ENCODE results near the gene CHST10.
A peak's percentile ranks its signal among the peaks of the same experiment; 100 is the strongest.
"Not testable (repeated sequence)": the region's sequence is repeated elsewhere in the genome, so short reads cannot be mapped to it uniquely, and the experiment has no call there.

Gene CHST10

DNA sequence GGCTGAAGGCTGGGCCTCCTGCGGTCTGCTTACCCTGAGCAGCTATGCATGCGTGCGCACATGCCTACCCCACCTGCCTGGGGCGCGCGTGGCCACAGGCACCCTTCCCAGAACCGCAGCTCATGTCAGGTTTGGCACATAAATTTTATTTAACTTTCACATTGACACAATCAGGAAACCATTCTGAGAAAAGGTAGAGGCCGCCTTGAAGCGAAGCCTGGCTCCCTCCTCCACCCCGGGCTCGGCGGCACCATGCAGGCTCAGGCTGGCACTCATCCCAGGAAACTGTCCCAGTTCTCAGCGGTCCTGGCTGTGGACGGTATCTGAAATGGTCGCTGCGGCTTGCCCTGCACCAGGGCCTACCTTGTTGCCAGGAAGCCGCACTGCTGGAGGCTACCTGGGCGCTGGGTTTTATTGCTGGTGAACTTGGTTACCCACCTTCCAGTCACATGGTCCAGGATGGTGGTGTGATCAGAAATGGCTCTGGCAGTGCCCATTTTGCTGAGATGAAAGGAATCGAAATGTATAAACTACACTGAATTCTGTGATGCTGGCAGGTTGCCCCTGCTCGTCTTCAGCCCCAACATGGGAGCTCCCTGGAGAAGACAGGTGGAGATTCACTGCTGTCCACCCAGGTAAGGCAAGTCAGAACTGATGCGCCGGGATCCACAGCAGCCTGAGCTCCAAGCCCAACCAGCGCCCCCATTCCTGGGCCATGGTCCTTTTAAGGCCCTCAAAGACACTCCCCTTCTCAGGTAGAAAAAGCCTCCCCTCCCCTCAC, 25.5 kb downstream of the CHST10 start:
- no peak for DNase-seq

DNA sequence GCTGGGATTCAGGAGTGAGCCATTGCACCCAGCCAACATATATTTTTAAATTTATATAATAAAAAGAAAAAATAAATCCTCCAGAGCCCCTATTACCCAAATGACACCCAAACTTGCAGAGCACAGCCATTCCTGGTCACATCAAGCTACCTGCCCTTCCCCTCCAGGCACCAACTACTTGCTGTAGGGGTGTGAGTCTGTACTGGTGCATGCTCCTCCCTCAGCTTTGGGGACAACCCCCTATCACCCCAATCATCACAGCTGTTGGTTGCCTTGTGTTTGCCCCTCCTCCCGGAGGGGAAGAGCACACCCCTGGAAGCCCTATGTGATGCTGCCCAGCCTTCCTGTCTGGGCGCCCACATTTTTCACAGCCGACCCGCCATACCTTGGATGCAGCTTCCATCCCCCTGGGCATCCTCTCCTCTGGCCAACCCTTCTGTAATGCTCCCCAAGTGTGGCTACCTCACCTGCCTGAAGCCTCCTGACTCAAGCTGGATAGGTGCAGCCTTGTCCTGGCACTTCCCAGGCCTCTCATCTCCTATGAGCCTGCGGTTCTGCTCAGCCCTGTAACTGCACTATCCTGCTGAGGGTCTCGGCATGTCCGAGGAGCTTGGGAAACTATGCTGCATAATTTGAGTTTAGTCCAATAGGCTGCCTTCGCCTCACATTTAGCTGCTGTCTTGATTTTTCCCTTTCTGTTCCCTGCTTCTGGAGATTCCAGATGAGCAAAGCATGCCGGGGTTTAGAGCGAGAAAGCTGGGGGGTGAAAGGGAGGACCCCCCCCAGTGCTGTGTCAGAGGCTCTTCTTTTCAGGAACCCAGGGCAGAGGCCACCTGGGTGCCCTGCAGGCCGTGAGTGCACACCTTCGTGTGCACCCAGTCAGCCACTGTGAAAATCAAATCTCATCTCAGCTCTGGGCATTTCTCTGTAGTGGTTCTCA, 27.2 kb downstream of the CHST10 start:
- no peak for DNase-seq

DNA sequence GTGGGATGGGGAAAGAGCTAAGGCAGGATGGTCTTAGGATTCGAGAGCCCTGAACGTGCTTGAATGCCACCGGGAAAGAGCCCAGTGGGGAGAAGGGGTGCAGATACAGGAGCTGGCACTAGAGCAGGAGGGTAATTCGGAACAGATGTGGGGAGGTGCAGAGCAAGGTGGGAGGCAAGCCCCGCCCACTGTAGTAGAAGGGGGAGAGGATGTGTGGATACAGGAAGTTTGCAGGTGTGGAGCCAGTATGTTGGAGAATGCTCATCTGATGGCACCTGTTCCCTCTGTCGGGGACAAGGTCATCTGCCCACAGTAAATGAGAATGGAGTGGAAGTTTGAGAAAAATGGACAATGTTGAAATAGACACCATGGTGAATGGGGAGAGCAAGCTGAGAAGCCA, 28.8 kb downstream of the CHST10 start:
- no peak for DNase-seq

GRCh38 chr2:100383954-100384353, 33.5 kb downstream of the CHST10 start:
- DNase-seq = no peak

- no peak for DNase-seq
Measured at GRCh38 chr2:100383306-100383705, 34.2 kb downstream of the CHST10 start.

DNA sequence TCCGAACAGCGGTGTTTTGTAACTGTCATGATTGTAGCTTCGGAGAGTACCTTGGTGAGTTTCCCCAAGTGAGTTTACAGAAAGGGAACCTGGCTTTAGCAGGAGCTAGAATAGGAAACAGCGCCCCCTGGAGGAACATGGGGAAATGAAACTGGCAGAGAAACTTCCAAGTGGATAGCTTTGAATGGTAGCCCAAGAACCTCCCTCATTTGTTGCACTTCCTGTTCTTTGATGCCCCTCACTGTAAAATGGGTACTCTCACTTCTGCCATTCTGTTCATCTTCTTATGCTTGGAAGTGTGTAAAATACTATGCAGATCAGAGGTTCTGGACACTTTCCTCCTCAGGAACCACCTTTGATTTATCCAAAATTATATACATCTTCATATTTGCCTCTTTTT, 36.2 kb downstream of the CHST10 start:
- peak; percentile 70 for DNase-seq

DNA sequence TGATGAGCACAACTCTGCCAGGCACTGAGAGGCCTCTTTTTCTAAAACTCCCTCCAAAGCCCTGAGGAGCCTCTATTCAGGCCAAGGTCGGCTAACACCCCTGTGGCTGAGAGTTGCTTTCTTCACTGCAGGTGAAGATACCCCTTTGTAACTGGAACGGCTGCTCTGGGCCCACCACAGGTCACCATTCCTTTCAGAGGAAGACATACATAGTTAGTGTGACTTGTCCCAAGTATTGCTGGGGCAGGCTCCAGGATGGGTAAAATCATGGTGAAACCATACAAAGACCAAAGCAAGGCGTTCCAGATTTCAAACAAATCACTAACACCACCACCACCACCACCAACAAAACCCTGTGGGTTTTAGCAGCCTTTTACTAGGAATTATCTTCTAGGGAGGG, 36.8 kb downstream of the CHST10 start:
- no peak for DNase-seq

- no peak for DNase-seq
Measured at GRCh38 chr2:100376836-100377235, 40.6 kb downstream of the CHST10 start.

GRCh38 chr2:100367163-100367562, 50.3 kb downstream of the CHST10 start:
- no peak for DNase-seq

DNA sequence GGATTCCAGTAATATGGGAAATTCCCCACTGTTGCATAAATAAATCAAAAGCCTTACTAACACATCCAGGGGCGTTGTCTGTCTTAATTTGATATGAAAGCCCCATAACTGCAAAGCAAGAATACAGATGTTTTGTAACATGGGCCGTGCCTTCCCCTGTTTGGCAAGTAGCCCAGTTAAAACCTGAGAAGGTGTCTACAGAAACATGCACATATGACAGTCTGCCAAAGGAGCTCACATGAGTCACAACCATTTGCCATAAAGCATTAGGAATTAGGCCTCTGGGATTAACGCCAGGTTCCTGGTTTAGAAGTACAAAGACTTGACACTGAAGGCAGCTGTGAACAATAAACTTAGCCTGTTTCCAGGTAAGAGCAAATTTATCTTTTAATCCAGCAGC, 52.0 kb downstream of the CHST10 start:
- DNase-seq = no peak

GRCh38 chr2:100362269-100362668, 55.2 kb downstream of the CHST10 start:
- not testable (repeated sequence) for DNase-seq

DNA sequence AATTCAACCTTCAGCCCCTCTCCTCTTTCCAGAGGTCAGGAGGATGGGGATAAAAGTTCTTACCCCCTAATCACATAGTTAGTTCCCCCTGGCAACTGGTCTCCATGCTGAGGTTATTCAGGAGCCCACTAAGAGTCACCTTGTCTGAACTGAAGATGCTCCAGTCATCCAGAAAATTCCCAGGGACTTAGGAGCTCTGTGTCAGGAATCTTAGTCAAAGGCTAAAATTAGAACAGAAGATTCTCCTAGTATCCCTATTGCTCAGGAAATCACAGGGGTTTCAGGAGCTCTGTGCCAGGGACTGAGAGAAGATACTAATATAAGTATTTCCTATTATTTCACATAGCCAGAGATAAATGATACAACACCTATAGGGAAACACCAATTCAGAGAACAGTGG, 57.9 kb downstream of the CHST10 start:
- DNase-seq = no peak

DNA sequence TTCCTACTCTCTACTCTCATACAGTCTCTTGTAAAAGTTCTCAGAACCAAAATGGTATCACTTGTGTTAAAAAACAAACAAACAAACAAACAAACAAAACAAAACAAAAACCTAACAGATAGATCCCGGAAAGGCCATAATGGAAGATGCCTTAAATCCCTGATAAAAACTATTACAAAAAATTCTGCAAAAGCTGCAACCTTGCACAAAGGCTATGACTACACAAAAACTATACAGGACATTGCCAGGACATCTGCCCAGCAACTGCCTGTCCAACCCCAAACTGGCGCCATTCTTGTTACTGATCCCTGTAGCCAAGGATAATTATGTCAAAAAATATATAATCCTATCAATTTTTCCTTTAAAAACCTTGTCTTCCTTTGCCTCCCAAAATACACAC, 58.9 kb downstream of the CHST10 start:
- no peak for DNase-seq

- no peak for DNase-seq
Measured at GRCh38 chr2:100352521-100352920, 64.9 kb downstream of the CHST10 start.

- DNase-seq = no peak
Measured at GRCh38 chr2:100350661-100351185, 66.7 kb downstream of the CHST10 start.

DNA sequence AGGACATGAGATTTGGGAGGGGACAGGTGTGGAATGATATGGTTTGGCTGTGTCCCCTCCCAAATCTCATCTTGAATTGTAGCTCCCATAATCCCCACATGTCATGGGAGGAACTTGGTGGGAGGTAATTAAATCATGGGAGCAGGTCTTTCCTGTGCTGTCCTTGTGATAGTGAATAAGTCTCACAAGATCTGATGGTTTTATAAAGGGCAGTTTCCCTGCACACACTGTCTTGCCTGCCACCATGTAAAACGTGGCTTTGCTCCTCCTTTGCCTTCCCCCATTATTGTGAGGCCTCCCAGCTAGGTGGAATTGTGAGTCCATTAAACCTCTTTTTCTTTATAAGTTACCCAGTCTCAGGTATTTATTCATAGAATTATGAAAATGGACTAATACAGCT, 72.3 kb downstream of the CHST10 start:
- not testable (repeated sequence) for DNase-seq

GRCh38 chr2:100344433-100344832, 73.0 kb downstream of the CHST10 start:
- no peak for DNase-seq

DNA sequence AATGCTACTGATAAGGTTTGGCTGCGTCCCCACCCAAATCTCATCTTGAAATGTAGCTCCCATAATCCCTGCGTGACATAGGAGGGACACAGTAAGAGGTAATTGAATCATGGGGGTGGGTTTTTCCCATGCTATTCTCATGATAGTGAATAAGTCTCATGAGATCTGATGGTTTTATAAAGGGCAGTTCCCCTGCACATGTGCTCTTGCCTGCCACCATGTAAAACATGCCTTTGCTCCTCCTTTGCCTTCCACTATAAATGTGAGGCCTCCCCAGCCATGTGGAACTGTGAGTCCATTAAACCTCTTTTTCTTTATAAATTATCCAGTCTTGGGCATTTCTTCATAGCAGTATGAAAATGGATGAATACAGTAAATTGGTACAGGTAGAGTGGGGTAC, 75.0 kb downstream of the CHST10 start:
- not testable (repeated sequence) for DNase-seq

Measured in CD4-positive, alpha-beta T cell treated with Interleukin-15 for 1 hour (primary cell).